ENCODE results near the gene DDIAS. TPM values are rescaled to one million over a fixed set of nuclear protein-coding genes. Genes with fewer than 3 reads are reported as not detected.
A peak's percentile ranks its signal among the peaks of the same experiment; 100 is the strongest.

DDIAS gene
- total and polyA plus RNA-seq, 2 donors (not counting 3 experiments of a cell fraction or from before 2014, with no cell fraction given): 4.5 to 9.2 TPM

DNA sequence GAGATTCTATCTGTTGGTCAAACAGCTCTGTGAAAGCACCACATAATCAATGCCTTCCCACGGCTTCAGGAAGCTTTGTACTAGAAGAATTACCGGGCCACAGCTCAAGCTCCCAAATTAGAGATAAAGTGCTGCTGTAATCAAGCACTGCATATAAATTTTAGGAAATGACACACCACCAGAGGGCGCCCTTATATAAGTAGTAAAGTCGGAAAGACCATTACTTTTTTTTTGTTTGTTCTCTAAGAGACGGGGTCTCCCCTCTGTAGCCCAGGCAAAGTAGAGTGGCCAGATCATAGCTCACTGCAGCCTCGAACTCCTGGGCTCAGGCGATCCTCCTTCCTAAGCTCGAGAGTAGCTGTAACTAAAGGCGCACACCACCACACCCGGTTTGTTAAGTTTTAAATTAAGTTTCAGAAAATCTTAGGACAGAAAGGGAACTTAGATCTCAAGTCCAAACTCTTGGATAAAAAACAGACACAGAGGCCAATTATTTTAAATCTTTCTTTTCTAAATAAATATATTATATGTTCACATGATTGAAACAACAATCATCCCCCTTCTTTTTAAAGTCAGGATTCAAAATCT, 33.9 kb upstream of the DDIAS start:
- Histone ChIP-seq H3K27me3 (ENCODE audit: control insufficient read depth in 2 of 2, insufficient read depth in 2 of 2, low read length in 2 of 2) (no peaks in the 10 kb centered on the region), H3K9me1 (replicated peaks; ENCODE audit: control insufficient read depth, extremely low read depth, insufficient read depth, low read length) (no peaks in the 10 kb centered on the region), H3K4me1 (ENCODE audit: control insufficient read depth, extremely low read depth, insufficient read depth, low read length) (peaks cover 15% of the 10 kb centered on the region), H3K4me3 (replicated peaks in 1 of 3; ENCODE audit: insufficient read depth in 1 of 3, low read depth in 1 of 3, low read length in 3 of 3) (no peak overlapping the region), H4K20me1 (replicated peaks; ENCODE audit: control insufficient read depth, extremely low read depth, insufficient read depth, low read length) (no peaks in the 10 kb centered on the region), H3K9me3 (replicated peaks; ENCODE audit: control insufficient read depth, insufficient read depth, low read length) (no peaks in the 10 kb centered on the region), H3K36me3 (ENCODE audit: control insufficient read depth in 2 of 2, extremely low read depth in 1 of 2, insufficient read depth in 2 of 2, low read length in 2 of 2) (no peaks in the 10 kb centered on the region), H3K27ac (ENCODE audit: insufficient read depth, low read depth, low read length) (no peak overlapping the region), H3K9ac (replicated peaks; ENCODE audit: extremely low read depth, insufficient read depth, low read length) (no peak overlapping the region), H2AFZ (ENCODE audit: low read depth, low read length) (peak overlapping the region; percentile 33), H3K4me2 (ENCODE audit: insufficient read depth, low read length) (no peak overlapping the region), H3K79me2 (ENCODE audit: control insufficient read depth, insufficient read depth, low read length) (peaks cover 3% of the 10 kb centered on the region)
- FAIRE-seq (no peak), DNase-seq (ENCODE audit: low read depth, low spot score) (peak; percentile 87)
- CTCF ChIA-PET: interaction anchor here (0.5 to 5.9 kb wide), 85 partner anchors 9 to 955 kb away, joined by 3 to 191 read pairs (median 5); partner anchors contain the start of genes DDIAS, FAM181B, PCF11 and PRCP
- POLR2A ChIA-PET: interaction anchor here (0.9 kb wide), 1 partner anchor 34 kb away, joined by 8 read pairs; the partner anchor contains the start of gene DDIAS
- TF ChIP-seq GATA2 (IDR thresholded peaks at IDR 0.05; ENCODE audit: insufficient read depth, insufficient read length, low read depth, low read length) (no peak), JUN (IDR thresholded peaks at IDR 0.05; ENCODE audit: borderline replicate concordance, insufficient read depth, insufficient read length, low read depth) (no peak), EZH2 (IDR thresholded peaks at IDR 0.05; ENCODE audit: borderline replicate concordance, low read depth, low read length, severe bottlenecking) (no peak), FOS (IDR thresholded peaks at IDR 0.05; ENCODE audit: borderline replicate concordance, insufficient read depth, low read length) (no peak), POLR2A (IDR thresholded peaks at IDR 0.05; ENCODE audit: low read depth, low read length) (no peak), MYC (IDR thresholded peaks at IDR 0.05; ENCODE audit: low read depth, low read length) (no peak), POLR2AphosphoS5 (IDR thresholded peaks at IDR 0.05; ENCODE audit: insufficient read depth, low read depth, low read length) (no peak)
- TF ChIP-seq, protein P1, sequence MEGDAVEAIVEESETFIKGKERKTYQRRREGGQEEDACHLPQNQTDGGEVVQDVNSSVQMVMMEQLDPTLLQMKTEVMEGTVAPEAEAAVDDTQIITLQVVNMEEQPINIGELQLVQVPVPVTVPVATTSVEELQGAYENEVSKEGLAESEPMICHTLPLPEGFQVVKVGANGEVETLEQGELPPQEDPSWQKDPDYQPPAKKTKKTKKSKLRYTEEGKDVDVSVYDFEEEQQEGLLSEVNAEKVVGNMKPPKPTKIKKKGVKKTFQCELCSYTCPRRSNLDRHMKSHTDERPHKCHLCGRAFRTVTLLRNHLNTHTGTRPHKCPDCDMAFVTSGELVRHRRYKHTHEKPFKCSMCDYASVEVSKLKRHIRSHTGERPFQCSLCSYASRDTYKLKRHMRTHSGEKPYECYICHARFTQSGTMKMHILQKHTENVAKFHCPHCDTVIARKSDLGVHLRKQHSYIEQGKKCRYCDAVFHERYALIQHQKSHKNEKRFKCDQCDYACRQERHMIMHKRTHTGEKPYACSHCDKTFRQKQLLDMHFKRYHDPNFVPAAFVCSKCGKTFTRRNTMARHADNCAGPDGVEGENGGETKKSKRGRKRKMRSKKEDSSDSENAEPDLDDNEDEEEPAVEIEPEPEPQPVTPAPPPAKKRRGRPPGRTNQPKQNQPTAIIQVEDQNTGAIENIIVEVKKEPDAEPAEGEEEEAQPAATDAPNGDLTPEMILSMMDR (IDR thresholded peaks at IDR 0.05; ENCODE audit: extremely low read depth in 1 of 2, insufficient read depth in 1 of 2, low read depth in 1 of 2, low read length in 2 of 2): peak; percentile 43 to 44
- TF ChIP-seq, protein P2, sequence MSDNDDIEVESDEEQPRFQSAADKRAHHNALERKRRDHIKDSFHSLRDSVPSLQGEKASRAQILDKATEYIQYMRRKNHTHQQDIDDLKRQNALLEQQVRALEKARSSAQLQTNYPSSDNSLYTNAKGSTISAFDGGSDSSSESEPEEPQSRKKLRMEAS (IDR thresholded peaks at IDR 0.05; ENCODE audit: insufficient read depth, insufficient read length): no peak
- intact Hi-C loops (cut with micrococcal nuclease): loop anchor here (1.0 to 5.0 kb wide), 6 partner anchors 33 to 950 kb away; partner anchors contain the start of genes PCF11, PRCP and RAB30
- dilution Hi-C loops (cut with MboI; ENCODE audit: extremely low pct_ligation_motif_present, low sequenced_read_pairs): no loop called here
- BruUV-seq (replicated peaks): no TSS peak
